Smooth muscle cell (in vitro differentiated cells): ENCODE results near the gene ZBTB48. TPM values are rescaled to one million over a fixed set of nuclear protein-coding genes. Genes with fewer than 3 reads are reported as not detected.

Source experiments
- DNase-seq: peaks from one replicate; lab custom pipeline; 2025; ENCODE audit not compliant: unreplicated experiment; lab: John Stamatoyannopoulos, UW
- H2AFZ ChIP-seq: fragments of 200-600 bp; sonication (generic); 2 replicates; pipeline ENCODE4 v1.6.0; 2016; ENCODE audit warnings: antibody characterized with exemption, low read depth, mild to moderate bottlenecking
- H3F3A ChIP-seq: fragments of 200-600 bp; sonication (generic); 2 replicates; pipeline ENCODE4 v1.6.0; 2017; ENCODE audit warnings: antibody characterized with exemption, low read depth
- H3K27ac ChIP-seq: fragments of 200-600 bp; sonication (generic); 2 replicates; pipeline ENCODE4 v1.5.1; 2016; ENCODE audit warnings: low read depth, mild to moderate bottlenecking
- H3K27me3 ChIP-seq: fragments of 200-600 bp; sonication (generic); 2 replicates; pipeline ENCODE4 v1.6.1; 2016; ENCODE audit warnings: low read depth, mild to moderate bottlenecking
- H3K36me3 ChIP-seq: fragments of 200-600 bp; sonication (generic); 2 replicates; pipeline ENCODE4 v1.5.1; 2016; ENCODE audit warnings: low read depth
- H3K4me1 ChIP-seq: fragments of 200-600 bp; sonication (generic); 2 replicates; pipeline ENCODE4 v1.5.1; 2016; ENCODE audit warnings: low read depth
- H3K4me2 ChIP-seq: fragments of 200-600 bp; sonication (generic); 2 replicates; pipeline ENCODE4 v1.6.0; 2016; ENCODE audit warnings: mild to moderate bottlenecking
- H3K4me3 ChIP-seq: fragments of 200-600 bp; sonication (generic); 2 replicates; pipeline ENCODE4 v1.5.1; 2016; ENCODE audit warnings: mild to moderate bottlenecking
- H3K79me2 ChIP-seq: fragments of 200-600 bp; sonication (generic); 2 replicates; pipeline ENCODE4 v1.6.0; 2016; ENCODE audit warnings: low read depth, mild to moderate bottlenecking
- H3K9ac ChIP-seq: fragments of 200-600 bp; sonication (generic); 2 replicates; pipeline ENCODE4 v1.6.0; 2016; ENCODE audit warnings: low read depth
- H3K9me3 ChIP-seq: fragments of 200-600 bp; sonication (generic); replicated peaks from 2 replicates; pipeline ENCODE4 v1.5.1; 2016; ENCODE audit warnings: low read depth
- H4K20me1 ChIP-seq: fragments of 200-600 bp; sonication (generic); 2 replicates; pipeline ENCODE4 v1.6.0; 2016; ENCODE audit warnings: low read depth
- CTCF ChIP-seq: fragments of 200-600 bp; sonication (generic); IDR thresholded peaks from 2 replicates; pipeline ENCODE4 v1.5.1; 2017; ENCODE audit warnings: borderline replicate concordance, mild to moderate bottlenecking, antibody characterized with exemption; ENCODE audit not compliant: insufficient read depth, poor library complexity, severe bottlenecking
- WGBS: methylation state at CpG from one replicate; pipeline ENCODE4 v1.1.7; 2016; ENCODE audit warnings: low lambda C conversion rate; 5-methylcytosine and 5-hydroxymethylcytosine counted together
- polyA plus RNA-seq: library from polyadenylated mRNA; unstranded; fragments of >200 nt; fragmentation: Nextera tagmentation; extraction: Ambion mirVana; gene quantifications from 2 replicates; pipeline ENCODE4 v1.2.1, GENCODE V29; 2016
- total RNA-seq: library from RNA; depleted of rRNA; stranded (reverse); fragments of >200 nt; gene quantifications from 2 replicates; pipeline ENCODE4 v1.2.3, GENCODE V29; 2014

ZBTB48 gene
- total and polyA plus RNA-seq, 2 experiments from 2014 or later, result 9.7 to 16.3 TPM

GRCh38 chr1:6544831-6545230, 35.0 kb upstream of the ZBTB48 start:
- Histone ChIP-seq H3K9ac (no peak overlapping the region), H3K36me3 (peaks cover 9% of the 10 kb centered on the region), H3F3A (no peaks in the 10 kb centered on the region), H3K4me1 (no peaks in the 10 kb centered on the region), H3K4me2 (no peak overlapping the region), H3K9me3 (no peaks in the 10 kb centered on the region), H3K79me2 (no peaks in the 10 kb centered on the region), H4K20me1 (no peaks in the 10 kb centered on the region), H3K27me3 (no peaks in the 10 kb centered on the region), H3K27ac (no peak overlapping the region), H3K4me3 (no peak overlapping the region), H2AFZ (no peak overlapping the region)
- 51% methylated on average over 3 of the region's 3 CpGs for WGBS
- DNase-seq, result no peak
- TF ChIP-seq CTCF, result no peak

DNA sequence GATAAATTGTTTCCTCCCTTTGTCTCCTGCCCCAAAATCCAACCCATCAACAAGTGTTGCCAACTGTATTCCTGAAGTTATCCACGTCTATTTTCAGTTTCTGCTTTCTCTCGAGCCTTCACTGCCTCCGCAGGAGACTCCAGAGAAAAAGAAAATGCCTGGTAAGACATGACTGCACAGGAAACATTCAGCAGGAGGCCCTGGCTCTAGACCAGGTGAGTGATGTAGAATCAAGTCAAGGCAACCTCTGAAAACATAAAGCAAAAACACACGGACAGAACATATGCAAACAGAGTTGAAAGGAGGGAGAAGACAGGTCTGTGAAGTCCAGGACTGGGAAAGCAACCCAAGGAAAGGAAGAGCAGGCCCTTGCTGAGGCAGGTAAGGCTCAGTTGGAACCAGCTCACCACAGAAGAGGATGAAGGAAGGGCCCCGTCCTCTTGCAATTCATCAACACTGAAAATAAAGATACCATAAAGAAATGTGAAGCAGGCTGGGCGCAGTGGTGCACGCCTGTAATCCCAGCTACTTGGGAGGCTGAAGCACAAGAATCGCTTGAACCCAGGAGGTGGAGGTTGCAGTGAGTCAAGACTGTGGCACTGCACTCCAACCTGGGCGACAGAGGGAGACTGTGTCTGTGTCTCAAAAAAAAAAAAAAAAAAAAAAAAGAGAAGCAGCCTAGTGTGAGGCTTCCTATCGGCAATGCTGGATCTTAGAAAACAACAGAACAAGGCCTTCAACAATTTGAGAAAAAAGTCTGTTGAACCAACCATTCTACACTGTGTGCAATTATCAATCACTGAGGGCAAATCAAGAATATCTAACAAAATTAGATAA, 34.3 kb upstream of the ZBTB48 start:
- no peaks in the 10 kb centered on the region for H3K27me3 ChIP-seq
- H3K4me1 ChIP-seq, result no peaks in the 10 kb centered on the region
- H3K4me3 ChIP-seq, result no peak overlapping the region
- no peaks in the 10 kb centered on the region for H4K20me1 ChIP-seq
- no peak overlapping the region for H3K4me2 ChIP-seq
- H3K9ac ChIP-seq, result no peak overlapping the region
- H3K27ac ChIP-seq, result no peak overlapping the region
- no peaks in the 10 kb centered on the region for H3K9me3 ChIP-seq
- H2AFZ ChIP-seq, result no peak overlapping the region
- no peak for DNase-seq
- H3F3A ChIP-seq, result no peaks in the 10 kb centered on the region
- TF ChIP-seq CTCF, result no peak
- H3K79me2 ChIP-seq, result no peaks in the 10 kb centered on the region
- H3K36me3 ChIP-seq, result peaks cover 9% of the 10 kb centered on the region
- 76% methylated on average over 10 of the region's 10 CpGs for WGBS

- Histone ChIP-seq H3K4me2 (no peak overlapping the region), H3K9ac (no peak overlapping the region), H3K4me3 (no peak overlapping the region), H3K4me1 (no peaks in the 10 kb centered on the region), H3K27me3 (no peaks in the 10 kb centered on the region), H2AFZ (no peak overlapping the region), H3F3A (no peaks in the 10 kb centered on the region), H3K27ac (no peak overlapping the region), H3K9me3 (no peaks in the 10 kb centered on the region), H3K36me3 (peaks cover 9% of the 10 kb centered on the region), H4K20me1 (no peaks in the 10 kb centered on the region), H3K79me2 (peaks cover 3% of the 10 kb centered on the region)
- 97% methylated on average over 5 of the region's 5 CpGs for WGBS
- no peak for DNase-seq
- TF ChIP-seq CTCF, result no peak
Measured at GRCh38 chr1:6546326-6546725, 33.5 kb upstream of the ZBTB48 start.

DNA sequence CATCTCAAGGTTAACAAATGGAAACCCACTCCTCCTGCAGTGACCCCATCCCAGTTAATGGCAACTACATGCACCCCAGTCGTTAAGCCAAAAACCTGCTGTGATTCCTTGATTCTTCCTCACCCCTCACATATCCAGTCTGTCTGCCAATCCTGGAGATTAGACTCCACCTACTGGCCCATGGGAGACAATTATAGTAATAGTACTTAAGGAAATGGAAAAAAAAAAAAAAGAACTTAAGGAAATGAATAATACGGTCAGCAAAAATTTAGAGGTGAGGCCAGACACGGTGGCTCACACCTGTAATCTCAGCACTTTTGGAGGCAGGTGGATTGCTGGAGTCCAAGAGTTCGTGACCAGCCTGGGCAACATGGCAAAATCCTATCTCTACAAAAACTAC, 32.5 kb upstream of the ZBTB48 start:
- no peak for DNase-seq
- no peak overlapping the region for H3K27ac ChIP-seq
- H3K27me3 ChIP-seq, result no peaks in the 10 kb centered on the region
- peaks cover 6% of the 10 kb centered on the region for H3K79me2 ChIP-seq
- no peaks in the 10 kb centered on the region for H3K4me1 ChIP-seq
- H3F3A ChIP-seq, result no peaks in the 10 kb centered on the region
- 93% methylated on average over 4 of the region's 4 CpGs for WGBS
- no peaks in the 10 kb centered on the region for H4K20me1 ChIP-seq
- H3K4me3 ChIP-seq, result no peak overlapping the region
- H3K9ac ChIP-seq, result no peak overlapping the region
- no peak overlapping the region for H2AFZ ChIP-seq
- no peak for TF ChIP-seq CTCF
- no peak overlapping the region for H3K4me2 ChIP-seq
- peaks cover 7% of the 10 kb centered on the region for H3K36me3 ChIP-seq
- no peaks in the 10 kb centered on the region for H3K9me3 ChIP-seq
